Mesothelial cell of epicardium (in vitro differentiated cells): Measurements from ENCODE around the gene CABLES2. TPM values are rescaled to one million over a fixed set of nuclear protein-coding genes. Genes with fewer than 3 reads are reported as not detected.

Experiments
- DNase-seq, 2 experiments: peaks; one replicate each; pipeline ENCODE4 v3.0.0; 2021; ENCODE audit warnings: low spot score in 2 of 2; ENCODE audit not compliant: unreplicated experiment in 2 of 2
- H3K27ac Mint-ChIP-seq: 2 replicates; pipeline ENCODE4 v1.8.0; 2021; ENCODE audit warnings: mixed read lengths
- H3K27me3 Mint-ChIP-seq: 2 replicates; pipeline ENCODE4 v1.8.0; 2021; ENCODE audit warnings: low read depth, mixed read lengths
- H3K36me3 Mint-ChIP-seq: 2 replicates; pipeline ENCODE4 v1.8.0; 2021; ENCODE audit warnings: mixed read lengths
- H3K4me1 Mint-ChIP-seq: 2 replicates; pipeline ENCODE4 v1.8.0; 2021; ENCODE audit warnings: mixed read lengths
- H3K4me3 Mint-ChIP-seq: 2 replicates; pipeline ENCODE4 v1.8.0; 2021; ENCODE audit warnings: mild to moderate bottlenecking, moderate library complexity, mixed read lengths
- H3K9me3 Mint-ChIP-seq: 2 replicates; pipeline ENCODE4 v1.8.0; 2021; ENCODE audit warnings: mixed read lengths
- total RNA-seq: library from RNA; stranded (reverse); gene quantifications from 3 replicates; pipeline ENCODE4 v1.2.1, GENCODE V29; 2021
- TF ChIP-seq, protein P1 (sequence below): fragments of 200-600 bp; sonication (generic); IDR thresholded peaks from one replicate; pipeline ENCODE4 v1.5.0; 2021; ENCODE audit warnings: antibody characterized with exemption; ENCODE audit not compliant: unreplicated experiment

The CABLES2 gene
- total RNA-seq, 1 donor from 2014 or later: 23.7 TPM

DNA sequence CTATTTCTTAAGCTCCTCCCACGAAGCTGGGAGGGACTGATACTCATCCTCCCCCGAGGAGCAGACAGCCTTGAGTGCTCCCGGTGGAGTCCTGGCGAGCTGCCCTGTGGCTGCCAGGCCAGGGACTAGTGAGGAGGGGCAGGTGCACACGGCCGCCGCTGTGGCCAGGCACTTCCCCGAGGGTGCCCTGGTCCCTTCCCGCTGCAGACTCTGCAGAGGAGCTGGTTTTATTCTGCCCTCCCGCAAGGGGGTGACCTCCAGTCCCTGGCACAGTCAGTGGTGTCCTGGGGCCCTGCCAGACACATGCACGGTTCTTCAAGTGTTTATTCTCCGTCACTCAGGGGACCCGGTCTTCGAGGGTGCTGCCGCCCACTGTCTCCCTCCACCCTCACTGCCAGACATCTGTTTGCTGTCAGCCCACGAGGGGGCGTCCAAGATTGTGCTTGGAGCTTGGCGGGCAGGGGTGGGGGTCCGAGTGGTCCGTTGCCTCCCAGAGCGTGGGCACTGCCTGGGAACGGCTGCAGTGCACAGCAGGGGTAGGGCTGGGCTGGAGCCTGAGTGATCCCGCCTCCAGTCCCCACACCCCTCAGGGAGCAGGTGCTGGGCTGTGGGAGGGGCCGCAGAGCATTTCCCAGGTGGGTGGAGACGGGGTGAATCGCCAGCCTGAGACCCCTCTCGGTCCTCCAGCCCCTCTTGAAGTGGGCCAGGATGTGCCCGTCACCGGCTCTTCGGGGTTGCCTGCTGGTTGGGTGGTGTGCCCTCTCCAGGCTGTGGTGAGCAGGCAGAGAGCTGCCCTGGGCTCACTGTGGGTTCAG is 3.1 kb upstream of the CABLES2 start:
- Mint-ChIP-seq H3K4me3 (no peak overlapping the region), H3K27me3 (no peaks in the 10 kb centered on the region), H3K9me3 (no peaks in the 10 kb centered on the region), H3K4me1 (peaks cover 22% of the 10 kb centered on the region), H3K36me3 (peaks cover 1% of the 10 kb centered on the region), H3K27ac (no peak overlapping the region)
- peak; percentile 53 to 69 for DNase-seq
- TF ChIP-seq, protein P1, sequence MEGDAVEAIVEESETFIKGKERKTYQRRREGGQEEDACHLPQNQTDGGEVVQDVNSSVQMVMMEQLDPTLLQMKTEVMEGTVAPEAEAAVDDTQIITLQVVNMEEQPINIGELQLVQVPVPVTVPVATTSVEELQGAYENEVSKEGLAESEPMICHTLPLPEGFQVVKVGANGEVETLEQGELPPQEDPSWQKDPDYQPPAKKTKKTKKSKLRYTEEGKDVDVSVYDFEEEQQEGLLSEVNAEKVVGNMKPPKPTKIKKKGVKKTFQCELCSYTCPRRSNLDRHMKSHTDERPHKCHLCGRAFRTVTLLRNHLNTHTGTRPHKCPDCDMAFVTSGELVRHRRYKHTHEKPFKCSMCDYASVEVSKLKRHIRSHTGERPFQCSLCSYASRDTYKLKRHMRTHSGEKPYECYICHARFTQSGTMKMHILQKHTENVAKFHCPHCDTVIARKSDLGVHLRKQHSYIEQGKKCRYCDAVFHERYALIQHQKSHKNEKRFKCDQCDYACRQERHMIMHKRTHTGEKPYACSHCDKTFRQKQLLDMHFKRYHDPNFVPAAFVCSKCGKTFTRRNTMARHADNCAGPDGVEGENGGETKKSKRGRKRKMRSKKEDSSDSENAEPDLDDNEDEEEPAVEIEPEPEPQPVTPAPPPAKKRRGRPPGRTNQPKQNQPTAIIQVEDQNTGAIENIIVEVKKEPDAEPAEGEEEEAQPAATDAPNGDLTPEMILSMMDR: peak; percentile 68

DNA sequence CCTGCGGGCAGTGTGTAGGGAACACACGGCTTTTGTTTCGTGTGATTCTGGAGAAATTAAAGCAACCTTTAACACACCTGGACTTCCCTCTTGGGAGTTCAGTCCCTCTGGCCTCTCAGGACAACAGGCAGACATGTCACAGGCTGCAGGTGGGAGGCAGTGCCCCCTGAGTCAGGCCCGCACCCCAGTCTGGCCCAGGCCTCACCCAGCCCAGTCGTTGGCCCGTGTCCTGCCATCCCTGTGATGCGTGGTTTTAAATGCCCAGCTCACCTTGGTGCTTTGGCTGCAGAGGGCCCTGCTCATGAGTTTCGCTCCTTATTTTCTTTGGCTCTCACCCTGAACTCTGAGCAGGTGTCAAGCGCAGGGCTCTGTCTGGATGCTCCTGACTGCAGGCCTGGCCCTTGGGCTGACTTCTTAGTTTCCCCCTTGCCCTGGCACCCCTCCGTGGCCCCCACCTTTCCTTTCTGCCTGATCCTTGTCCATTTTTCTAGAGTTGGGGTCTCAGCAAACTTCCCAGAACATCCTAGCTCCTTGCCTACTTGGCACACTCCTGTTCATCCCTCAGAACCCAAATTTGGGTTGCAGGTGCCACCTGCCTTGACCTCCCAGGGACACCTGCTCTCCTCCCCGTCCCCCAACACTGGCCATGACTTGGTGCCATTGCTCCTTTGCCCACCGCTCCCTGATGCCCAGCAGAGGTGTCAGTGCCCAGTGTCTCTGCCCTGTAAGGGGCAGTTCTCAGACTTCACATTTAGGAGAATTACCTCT is 2.2 kb upstream of the CABLES2 start:
- TF ChIP-seq, protein P1: no peak
- Mint-ChIP-seq H3K9me3 (no peaks in the 10 kb centered on the region), H3K36me3 (peaks cover 1% of the 10 kb centered on the region), H3K27ac (no peak overlapping the region), H3K4me1 (peaks cover 23% of the 10 kb centered on the region), H3K4me3 (peak overlapping the region; percentile 43), H3K27me3 (no peaks in the 10 kb centered on the region)
- no peak for DNase-seq

DNA sequence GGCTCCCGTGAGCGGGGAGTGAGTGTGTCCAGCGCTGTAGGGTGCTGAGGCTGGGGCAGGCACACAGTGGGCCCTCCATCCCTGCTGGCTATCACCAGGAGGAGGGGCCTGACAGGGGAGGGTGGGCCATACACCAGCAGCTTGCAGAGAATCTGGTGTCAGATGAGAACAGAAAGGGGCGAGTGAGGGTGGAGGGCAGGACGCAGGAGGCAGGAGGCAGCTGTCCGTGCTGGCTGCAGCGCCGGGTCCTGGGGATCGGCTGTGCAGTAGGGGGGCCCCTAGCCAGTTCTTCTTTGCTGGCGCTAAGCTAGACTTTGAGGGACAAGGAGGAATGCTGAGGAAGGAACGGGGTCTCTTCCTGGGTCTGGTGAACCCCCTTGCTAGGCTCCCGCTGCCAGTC is 1.6 kb upstream of the CABLES2 start:
- Mint-ChIP-seq H3K4me3 (no peak overlapping the region), H3K27me3 (no peaks in the 10 kb centered on the region), H3K4me1 (peaks cover 23% of the 10 kb centered on the region), H3K9me3 (no peaks in the 10 kb centered on the region), H3K36me3 (peaks cover 1% of the 10 kb centered on the region), H3K27ac (no peak overlapping the region)
- TF ChIP-seq, protein P1: no peak
- no peak for DNase-seq

DNA sequence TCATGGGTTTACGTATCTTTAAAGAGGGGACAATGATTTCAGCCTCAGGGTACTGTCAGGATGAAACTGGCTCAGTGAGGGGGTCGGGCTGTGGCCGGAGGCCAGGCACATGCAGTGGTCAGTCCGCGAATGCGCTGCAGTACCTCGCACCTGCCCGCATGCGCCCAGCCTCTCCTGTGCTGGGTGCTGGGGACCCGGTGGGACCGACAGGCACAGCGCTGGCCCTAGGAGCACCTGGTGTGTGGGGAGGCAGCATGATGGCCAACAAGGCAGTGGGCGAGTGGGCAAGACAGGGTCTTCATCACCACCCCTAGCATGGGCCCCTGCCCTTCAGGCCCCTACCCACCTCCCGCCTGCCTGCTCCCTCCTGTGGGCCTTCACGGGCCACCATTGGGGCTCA is 970 bp upstream of the CABLES2 start:
- H3K27me3 Mint-ChIP-seq: no peaks in the 10 kb centered on the region
- H3K4me3 Mint-ChIP-seq: peak overlapping the region; percentile 64
- H3K27ac Mint-ChIP-seq: no peak overlapping the region
- TF ChIP-seq, protein P1: no peak
- H3K36me3 Mint-ChIP-seq: peaks cover 1% of the 10 kb centered on the region
- no peak for DNase-seq
- H3K4me1 Mint-ChIP-seq: peaks cover 23% of the 10 kb centered on the region
- no peaks in the 10 kb centered on the region for H3K9me3 Mint-ChIP-seq

DNA sequence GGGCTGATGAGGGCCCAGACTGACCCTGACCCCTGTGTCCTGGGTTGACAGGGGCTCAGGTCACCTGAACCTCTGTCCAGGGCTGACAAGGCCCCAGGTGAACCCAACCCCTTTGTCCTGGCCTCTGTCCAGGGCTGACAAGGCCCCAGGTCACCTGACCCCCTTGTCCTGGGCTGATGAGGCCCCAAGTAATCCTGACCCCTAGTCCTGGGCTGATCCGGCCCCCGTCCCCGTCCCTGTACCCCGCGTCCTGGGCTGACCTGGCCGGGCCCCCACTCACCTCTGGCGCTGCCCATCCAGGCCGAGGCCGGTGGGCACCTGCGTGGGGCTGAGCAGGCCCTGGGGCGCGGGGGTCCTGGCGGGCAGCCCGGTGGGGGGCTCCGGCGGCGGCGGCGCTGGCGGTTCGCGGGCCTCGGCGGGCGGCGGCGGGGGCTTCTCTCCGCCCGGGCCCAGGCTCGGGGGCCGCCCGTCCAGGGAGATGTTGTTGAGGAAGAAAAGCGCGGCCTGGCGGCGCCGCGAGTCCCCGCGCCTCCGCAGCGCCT is 379 bp downstream of the CABLES2 start:
- H3K27ac Mint-ChIP-seq: no peak overlapping the region
- peaks cover 1% of the 10 kb centered on the region for H3K36me3 Mint-ChIP-seq
- DNase-seq: no peak
- H3K27me3 Mint-ChIP-seq: no peaks in the 10 kb centered on the region
- peaks cover 23% of the 10 kb centered on the region for H3K4me1 Mint-ChIP-seq
- H3K4me3 Mint-ChIP-seq: peak overlapping the region; percentile 64
- no peaks in the 10 kb centered on the region for H3K9me3 Mint-ChIP-seq
- TF ChIP-seq, protein P1: no peak
